Measurements from ENCODE around the gene CPT1A. TPM values are rescaled to one million over a fixed set of nuclear protein-coding genes. Genes with fewer than 3 reads are reported as not detected.

Gene CPT1A
- total and polyA plus RNA-seq, 3 donors from 2014 or later, result 39.2 to 58.5 (median 49.1) TPM

DNA sequence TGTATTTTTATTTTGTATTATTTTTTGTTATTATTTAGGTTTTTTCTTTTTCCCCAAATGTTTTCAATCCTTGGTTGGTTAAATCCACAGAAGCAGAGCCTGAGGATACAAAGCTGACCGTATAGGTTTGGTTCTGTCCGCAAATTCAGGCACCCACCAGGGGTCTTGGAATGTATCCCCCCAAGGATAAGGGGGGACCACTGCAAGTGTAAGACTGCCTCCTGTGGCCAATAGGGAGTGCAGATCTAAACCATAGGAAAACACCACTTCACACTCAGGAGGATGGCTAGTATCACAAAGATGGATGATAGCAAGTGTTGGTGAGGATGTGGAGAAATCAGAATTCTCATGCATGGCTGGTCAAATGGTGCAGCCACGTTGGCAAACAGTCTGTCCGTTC, 20.0 kb downstream of the CPT1A start:
- no peak for DNase-seq
- H3K4me1 ChIP-seq, result peaks cover 12% of the 10 kb centered on the region
- H3K36me3 ChIP-seq (ENCODE audit: low read depth, missing control alignments), result no peaks in the 10 kb centered on the region
- no peak overlapping the region for H3K4me3 ChIP-seq
- intact Hi-C loops (cut with DNase I; ENCODE audit: low total_unique reads), result no loop called here
- H3K27me3 ChIP-seq, result no peaks in the 10 kb centered on the region
- 66 to 69% methylated on average over 4 of the region's 4 CpGs for WGBS, 2 donors
- H3K9me3 ChIP-seq, result no peaks in the 10 kb centered on the region
- no peak overlapping the region for H3K27ac ChIP-seq
- TF ChIP-seq POLR2A (IDR thresholded peaks at IDR 0.05), result no peak
- TF ChIP-seq, protein P1, sequence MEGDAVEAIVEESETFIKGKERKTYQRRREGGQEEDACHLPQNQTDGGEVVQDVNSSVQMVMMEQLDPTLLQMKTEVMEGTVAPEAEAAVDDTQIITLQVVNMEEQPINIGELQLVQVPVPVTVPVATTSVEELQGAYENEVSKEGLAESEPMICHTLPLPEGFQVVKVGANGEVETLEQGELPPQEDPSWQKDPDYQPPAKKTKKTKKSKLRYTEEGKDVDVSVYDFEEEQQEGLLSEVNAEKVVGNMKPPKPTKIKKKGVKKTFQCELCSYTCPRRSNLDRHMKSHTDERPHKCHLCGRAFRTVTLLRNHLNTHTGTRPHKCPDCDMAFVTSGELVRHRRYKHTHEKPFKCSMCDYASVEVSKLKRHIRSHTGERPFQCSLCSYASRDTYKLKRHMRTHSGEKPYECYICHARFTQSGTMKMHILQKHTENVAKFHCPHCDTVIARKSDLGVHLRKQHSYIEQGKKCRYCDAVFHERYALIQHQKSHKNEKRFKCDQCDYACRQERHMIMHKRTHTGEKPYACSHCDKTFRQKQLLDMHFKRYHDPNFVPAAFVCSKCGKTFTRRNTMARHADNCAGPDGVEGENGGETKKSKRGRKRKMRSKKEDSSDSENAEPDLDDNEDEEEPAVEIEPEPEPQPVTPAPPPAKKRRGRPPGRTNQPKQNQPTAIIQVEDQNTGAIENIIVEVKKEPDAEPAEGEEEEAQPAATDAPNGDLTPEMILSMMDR (IDR thresholded peaks at IDR 0.05), result peak in 1 of 3 experiments; percentile 3

DNA sequence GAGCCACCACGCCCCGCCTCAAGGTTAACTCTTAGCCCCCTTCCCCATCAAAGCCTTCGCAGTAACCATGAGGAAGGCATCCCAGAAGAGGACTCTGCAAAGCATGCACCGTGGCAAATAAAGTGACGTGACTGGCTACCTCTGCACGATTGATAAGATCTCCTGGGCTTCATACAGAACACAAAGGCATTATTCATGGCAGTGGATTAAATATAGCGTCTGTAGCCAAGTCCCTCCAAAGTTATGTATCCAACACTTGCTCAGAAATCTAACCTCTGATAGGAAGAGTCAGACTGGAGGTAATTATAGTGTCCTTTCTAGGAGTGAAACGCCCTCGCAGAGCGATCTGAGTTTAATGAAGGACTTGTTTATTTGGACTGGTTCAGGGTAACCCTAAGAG, 22.4 kb downstream of the CPT1A start:
- 45 to 70% methylated on average over 10 of the region's 10 CpGs for WGBS, 2 donors
- intact Hi-C loops (cut with DNase I; ENCODE audit: low total_unique reads), result no loop called here
- no peaks in the 10 kb centered on the region for H3K36me3 ChIP-seq (ENCODE audit: low read depth, missing control alignments)
- H3K4me1 ChIP-seq, result peaks cover 16% of the 10 kb centered on the region
- H3K27me3 ChIP-seq, result no peaks in the 10 kb centered on the region
- no peaks in the 10 kb centered on the region for H3K9me3 ChIP-seq
- DNase-seq, result peak; percentile 60
- no peak overlapping the region for H3K4me3 ChIP-seq
- TF ChIP-seq, protein P1 (IDR thresholded peaks at IDR 0.05), result no peak
- TF ChIP-seq POLR2A (IDR thresholded peaks at IDR 0.05), result no peak
- peak overlapping the region in 1 of 2 donors; percentile 14 for H3K27ac ChIP-seq

DNA sequence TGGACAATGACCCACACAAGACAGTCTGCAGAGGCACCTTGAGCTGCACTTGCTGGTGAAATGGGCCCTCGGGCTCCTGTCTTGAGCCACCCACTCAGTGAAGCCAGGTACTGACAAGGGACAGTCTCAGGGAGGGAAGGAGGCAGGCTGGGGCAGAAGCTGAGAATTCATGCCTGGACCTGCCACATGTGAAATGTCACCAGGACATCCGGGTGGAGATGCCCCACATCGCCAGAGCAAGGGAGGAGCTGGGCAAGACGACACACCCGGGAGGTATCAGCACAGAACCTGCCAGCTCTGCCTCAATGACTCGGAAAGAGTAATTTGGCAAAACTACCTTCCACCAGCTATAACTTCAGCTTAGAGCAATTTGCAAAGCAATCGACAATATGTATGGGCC, 23.5 kb downstream of the CPT1A start:
- intact Hi-C loops (cut with DNase I; ENCODE audit: low total_unique reads), result no loop called here
- Histone ChIP-seq H3K36me3 (ENCODE audit: low read depth, missing control alignments) (no peaks in the 10 kb centered on the region), H3K27ac (peak overlapping the region in 1 of 2 donors; percentile 39), H3K27me3 (no peaks in the 10 kb centered on the region), H3K4me3 (no peak overlapping the region), H3K9me3 (no peaks in the 10 kb centered on the region), H3K4me1 (peaks cover 16% of the 10 kb centered on the region)
- no peak for DNase-seq
- TF ChIP-seq, protein P1 (IDR thresholded peaks at IDR 0.05), result no peak
- TF ChIP-seq POLR2A (IDR thresholded peaks at IDR 0.05), result no peak
- 83 to 92% methylated on average over 2 to 7 of the region's 7 CpGs for WGBS, 2 donors

DNA sequence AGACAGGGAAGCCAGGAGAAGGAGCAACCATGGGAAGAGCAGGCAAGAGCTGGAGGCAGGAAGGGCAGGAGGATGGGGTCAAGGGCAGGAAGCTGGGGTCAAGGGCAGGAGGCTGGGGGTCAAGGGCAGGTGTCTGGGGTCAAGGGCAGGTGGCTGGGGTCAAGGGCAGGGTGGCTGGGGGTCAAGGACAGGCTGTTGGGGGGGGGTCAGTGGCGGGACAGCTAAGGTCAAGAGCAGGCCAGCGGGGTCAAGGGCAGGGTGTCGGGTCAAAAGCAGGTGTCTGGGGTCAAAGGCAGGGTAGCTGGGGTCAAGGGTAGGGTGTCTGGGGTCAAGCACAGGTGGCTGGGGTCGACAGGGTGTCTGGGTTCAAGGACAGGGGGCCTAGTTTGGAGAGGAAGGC, 24.2 kb downstream of the CPT1A start:
- TF ChIP-seq POLR2A (IDR thresholded peaks at IDR 0.05), result no peak
- TF ChIP-seq, protein P1 (IDR thresholded peaks at IDR 0.05), result no peak
- Histone ChIP-seq H3K4me1 (peaks cover 16% of the 10 kb centered on the region), H3K36me3 (ENCODE audit: low read depth, missing control alignments) (no peaks in the 10 kb centered on the region), H3K9me3 (no peaks in the 10 kb centered on the region), H3K4me3 (no peak overlapping the region), H3K27me3 (no peaks in the 10 kb centered on the region), H3K27ac (peak overlapping the region; percentile 39 to 44)
- intact Hi-C loops (cut with DNase I; ENCODE audit: low total_unique reads), result no loop called here
- WGBS, 2 donors, result 76 to 83% methylated on average over 4 of the region's 4 CpGs
- DNase-seq, result no peak

DNA sequence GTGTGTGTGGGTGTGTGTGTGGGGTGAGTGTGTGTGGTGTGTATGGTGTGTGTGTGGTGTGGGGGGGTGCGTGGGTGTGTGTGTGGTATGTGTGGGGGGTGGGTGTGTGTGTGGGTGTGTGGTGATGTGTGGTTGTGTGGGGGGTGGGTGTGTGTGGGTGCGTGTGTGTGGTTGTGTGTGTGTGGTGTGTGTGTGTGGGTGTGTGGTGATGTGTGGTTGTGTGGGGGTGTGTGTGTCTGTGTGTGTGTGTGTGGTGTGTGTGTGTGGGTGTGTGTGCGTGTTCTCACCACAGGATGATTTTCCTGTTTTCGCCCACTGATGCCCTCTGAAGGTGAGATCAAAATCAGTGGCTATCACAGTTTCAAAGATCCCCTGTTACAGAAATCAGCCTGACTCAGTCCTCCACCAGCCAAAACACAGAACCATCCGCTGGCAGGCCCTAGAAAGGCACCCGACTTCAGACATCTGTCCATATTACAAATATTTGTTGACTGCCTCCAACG, 24.7 kb downstream of the CPT1A start:
- no peak for DNase-seq
- intact Hi-C loops (cut with DNase I; ENCODE audit: low total_unique reads), result no loop called here
- peak overlapping the region in 1 of 2 donors; percentile 44 for H3K27ac ChIP-seq

More for the DNA sequence above, 24.7 kb downstream of the CPT1A start:
- no peak overlapping the region for H3K4me3 ChIP-seq
- H3K9me3 ChIP-seq, result no peaks in the 10 kb centered on the region
- H3K4me1 ChIP-seq, result peaks cover 16% of the 10 kb centered on the region
- no peaks in the 10 kb centered on the region for H3K36me3 ChIP-seq (ENCODE audit: low read depth, missing control alignments)
- no peak for TF ChIP-seq POLR2A (IDR thresholded peaks at IDR 0.05)
- no peaks in the 10 kb centered on the region for H3K27me3 ChIP-seq
- WGBS, 2 donors, result 50 to 60% methylated on average over 7 of the region's 7 CpGs

All from testis (tissue), 3 donors.